ENCODE results near the gene CREBRF. TPM values are rescaled to one million over a fixed set of nuclear protein-coding genes. Genes with fewer than 3 reads are reported as not detected.
"Not testable (repeated sequence)": the region's sequence is repeated elsewhere in the genome, so short reads cannot be mapped to it uniquely, and the experiment has no call there.

Gene CREBRF
- total RNA-seq, 1 experiment from 2014 or later: 25.6 TPM

GRCh38 chr5:173057062-173057924 is 1.1 kb downstream of the CREBRF start:
- in situ Hi-C loops (cut with HindIII; ENCODE audit: low pct_unique_long_range_greater_than_20kb, low sequenced_read_pairs): no loop called here
- DNase-seq (ENCODE audit: low read depth, low spot score): peak; percentile 96

GRCh38 chr5:173062141-173062540 is 6.0 kb downstream of the CREBRF start:
- no peak for DNase-seq (ENCODE audit: low read depth, low spot score)
- in situ Hi-C loops (cut with HindIII; ENCODE audit: low pct_unique_long_range_greater_than_20kb, low sequenced_read_pairs): no loop called here

DNA sequence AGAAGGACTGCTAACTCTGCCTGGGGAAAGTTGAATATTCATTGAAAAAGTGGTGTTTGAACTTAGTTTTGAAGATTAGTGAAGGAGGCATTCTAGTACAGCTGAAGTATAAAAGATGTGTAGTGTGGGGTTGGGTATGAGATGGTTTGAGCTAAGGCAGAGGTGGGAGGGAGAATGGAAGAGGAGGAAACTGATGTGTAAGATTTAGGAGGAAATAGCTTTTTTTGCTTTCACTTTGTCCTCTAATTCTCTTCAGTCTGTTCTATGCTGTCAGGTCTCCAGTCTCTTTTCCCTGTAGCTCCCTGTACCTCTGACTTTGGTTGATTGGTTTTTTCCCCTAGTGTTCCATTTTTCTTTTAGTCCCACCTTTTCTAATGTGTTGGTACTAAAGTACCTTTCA is 9.0 kb downstream of the CREBRF start:
- in situ Hi-C loops (cut with HindIII; ENCODE audit: low pct_unique_long_range_greater_than_20kb, low sequenced_read_pairs): no loop called here
- no peak for DNase-seq (ENCODE audit: low read depth, low spot score)

GRCh38 chr5:173069671-173070070 is 13.5 kb downstream of the CREBRF start:
- no peak for DNase-seq (ENCODE audit: low read depth, low spot score)
- in situ Hi-C loops (cut with HindIII; ENCODE audit: low pct_unique_long_range_greater_than_20kb, low sequenced_read_pairs): no loop called here

DNA sequence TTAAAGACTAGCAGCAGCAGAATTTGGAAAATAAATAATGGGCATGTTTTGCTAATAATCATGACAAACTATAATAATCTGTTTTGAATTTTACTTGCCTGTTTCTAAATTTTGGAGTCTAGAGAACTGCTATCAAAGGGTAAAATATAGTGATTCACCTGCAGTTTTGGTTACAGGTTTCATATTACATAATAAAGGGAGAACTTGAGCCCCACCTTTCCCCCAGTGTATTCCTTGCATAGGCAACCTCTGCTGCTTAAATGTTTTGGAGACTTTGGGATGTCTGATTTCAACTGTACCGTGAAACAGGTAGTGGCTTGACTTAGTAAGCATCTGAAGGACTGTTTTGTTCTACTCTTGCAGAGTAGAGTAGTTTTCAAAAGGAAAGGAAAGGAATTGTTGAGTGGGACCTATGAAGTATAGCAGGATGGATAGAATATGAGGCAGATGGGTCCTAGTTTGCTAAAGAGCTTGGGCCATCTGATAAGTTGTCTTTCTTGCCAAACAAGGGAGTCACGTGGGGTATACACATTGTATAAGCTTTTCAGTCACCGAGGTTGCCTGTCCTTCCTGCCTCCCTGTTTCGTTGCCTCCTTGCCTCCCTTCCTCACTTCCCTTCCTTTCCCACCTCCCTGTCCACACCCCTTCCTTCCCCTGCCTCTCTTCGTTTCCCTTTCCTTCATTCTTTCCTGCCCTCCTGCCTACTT is 19.1 kb downstream of the CREBRF start:
- DNase-seq (ENCODE audit: low read depth, low spot score): no peak
- in situ Hi-C loops (cut with HindIII; ENCODE audit: low pct_unique_long_range_greater_than_20kb, low sequenced_read_pairs): no loop called here

DNA sequence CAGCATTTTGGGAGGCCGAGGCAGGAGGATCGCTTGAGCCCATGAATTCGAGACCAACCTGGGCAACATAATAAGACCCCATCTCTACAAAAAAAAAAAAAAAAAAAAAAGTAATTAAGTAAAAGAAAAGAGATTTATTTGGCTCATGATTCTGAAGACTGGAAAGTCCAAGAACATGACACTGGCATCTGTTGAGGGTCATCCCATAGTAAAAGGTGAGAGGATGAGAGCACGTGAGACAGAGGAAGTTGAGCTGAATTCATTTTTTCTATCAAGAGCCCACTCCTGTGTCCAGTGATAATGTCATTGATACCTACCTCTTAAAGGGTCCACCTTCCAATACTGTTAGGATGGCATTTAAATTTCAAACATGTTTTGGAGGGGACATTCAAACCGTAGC is 19.8 kb downstream of the CREBRF start:
- no peak for DNase-seq (ENCODE audit: low read depth, low spot score)
- in situ Hi-C loops (cut with HindIII; ENCODE audit: low pct_unique_long_range_greater_than_20kb, low sequenced_read_pairs): no loop called here

DNA sequence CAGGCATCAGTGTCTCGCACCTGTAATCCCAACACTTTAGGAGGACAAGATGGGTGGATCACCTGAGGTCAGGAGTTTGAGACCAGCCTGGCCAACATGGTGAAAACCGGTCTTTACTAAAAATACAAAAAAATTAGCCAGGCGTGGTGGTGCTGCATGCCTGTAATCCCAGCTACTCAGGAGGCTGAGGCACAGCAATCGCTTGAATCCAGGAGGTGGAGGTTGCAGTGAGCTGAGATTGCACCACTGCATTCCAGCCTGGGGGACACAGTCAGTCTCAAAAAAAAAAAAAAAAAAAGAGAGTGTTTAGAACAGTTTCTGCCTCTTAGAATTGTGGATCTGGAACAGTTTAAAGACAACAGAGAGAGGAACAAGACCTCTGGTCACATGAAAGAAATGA is 20.3 kb downstream of the CREBRF start:
- DNase-seq (ENCODE audit: low read depth, low spot score); in situ Hi-C loops (cut with HindIII; ENCODE audit: low pct_unique_long_range_greater_than_20kb, low sequenced_read_pairs): not testable (repeated sequence)

DNA sequence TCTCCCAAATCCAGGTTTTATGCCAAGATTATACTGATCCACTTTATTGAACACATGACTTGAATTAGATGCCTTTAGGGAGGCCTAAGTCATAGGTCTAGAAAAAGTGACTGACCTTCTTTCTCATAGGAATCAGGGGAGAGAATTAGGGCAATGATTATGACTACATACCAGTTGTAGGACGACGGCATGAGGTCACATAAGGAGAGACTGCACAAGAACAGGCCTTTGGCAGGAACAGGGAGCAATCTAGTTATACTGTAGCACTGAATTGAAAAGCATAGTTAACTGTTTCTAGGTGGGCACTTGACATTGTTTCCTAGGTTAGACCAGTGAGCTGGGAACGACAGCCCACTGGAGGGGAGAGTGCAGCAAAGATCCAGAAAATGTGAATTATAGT is 22.7 kb downstream of the CREBRF start:
- in situ Hi-C loops (cut with HindIII; ENCODE audit: low pct_unique_long_range_greater_than_20kb, low sequenced_read_pairs): no loop called here

DNA sequence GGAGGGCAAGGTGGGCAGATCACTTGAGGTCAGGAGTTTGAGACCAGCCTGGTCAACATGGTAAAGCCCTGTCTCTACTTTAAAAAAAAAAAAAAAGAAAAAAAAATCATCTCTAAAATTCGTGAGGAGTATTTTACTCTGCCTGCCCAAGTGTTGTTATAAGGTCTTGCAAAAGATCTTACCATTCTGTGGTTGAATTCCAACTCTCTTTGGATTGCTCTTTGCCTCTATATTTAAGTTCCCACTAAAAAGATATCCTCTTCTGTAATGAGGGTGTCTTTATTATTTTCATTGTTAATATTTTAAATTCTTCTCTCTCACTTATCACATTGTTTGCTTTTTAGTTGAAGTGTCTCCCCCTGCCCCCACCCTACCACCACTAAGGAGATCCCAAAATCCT is 33.4 kb downstream of the CREBRF start:
- in situ Hi-C loops (cut with HindIII; ENCODE audit: low pct_unique_long_range_greater_than_20kb, low sequenced_read_pairs): no loop called here
- no peak for DNase-seq (ENCODE audit: low read depth, low spot score)

More for the DNA sequence above, 22.7 kb downstream of the CREBRF start:
- DNase-seq (ENCODE audit: low read depth, low spot score): no peak

GRCh38 chr5:173090639-173091038 is 34.5 kb downstream of the CREBRF start:
- no peak for DNase-seq (ENCODE audit: low read depth, low spot score)
- in situ Hi-C loops (cut with HindIII; ENCODE audit: low pct_unique_long_range_greater_than_20kb, low sequenced_read_pairs): no loop called here

- DNase-seq (ENCODE audit: low read depth, low spot score): no peak
- in situ Hi-C loops (cut with HindIII; ENCODE audit: low pct_unique_long_range_greater_than_20kb, low sequenced_read_pairs): no loop called here
These were observed 35.8 kb downstream of the CREBRF start for GRCh38 chr5:173091981-173092380.

- no peak for DNase-seq (ENCODE audit: low read depth, low spot score)
- in situ Hi-C loops (cut with HindIII; ENCODE audit: low pct_unique_long_range_greater_than_20kb, low sequenced_read_pairs): no loop called here
These were observed 37.5 kb downstream of the CREBRF start for GRCh38 chr5:173093606-173094005.

DNA sequence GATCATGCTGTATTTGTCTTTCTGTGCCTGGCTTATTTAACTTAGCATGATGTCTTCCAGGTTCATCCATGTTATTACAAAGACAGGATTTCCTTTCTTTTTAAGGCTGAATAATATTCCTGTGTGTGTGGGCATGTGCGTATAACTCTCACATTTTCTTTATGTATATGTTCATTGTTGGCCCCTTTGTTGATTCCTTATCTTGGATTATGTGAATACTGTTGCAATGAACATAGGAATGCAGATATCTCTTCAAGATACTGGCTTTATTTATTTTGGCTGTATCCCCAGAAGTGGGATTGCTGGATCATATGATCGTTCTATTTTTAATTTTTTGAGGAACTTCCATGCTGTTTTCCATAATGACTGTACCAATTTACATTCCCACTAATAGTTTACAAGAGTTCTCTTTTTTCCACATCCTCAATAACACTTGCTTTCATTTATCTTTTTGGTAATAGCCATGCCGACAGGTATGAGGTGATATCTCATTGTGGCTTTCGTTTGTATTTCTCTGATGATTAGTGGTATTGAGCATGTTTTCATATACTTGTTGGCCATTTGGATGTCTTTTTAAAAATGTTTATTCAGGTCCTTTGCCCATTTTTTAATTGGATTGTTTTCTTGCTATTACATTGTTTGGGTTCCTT is 38.0 kb downstream of the CREBRF start:
- in situ Hi-C loops (cut with HindIII; ENCODE audit: low pct_unique_long_range_greater_than_20kb, low sequenced_read_pairs): no loop called here
- DNase-seq (ENCODE audit: low read depth, low spot score): peak; percentile 43

DNA sequence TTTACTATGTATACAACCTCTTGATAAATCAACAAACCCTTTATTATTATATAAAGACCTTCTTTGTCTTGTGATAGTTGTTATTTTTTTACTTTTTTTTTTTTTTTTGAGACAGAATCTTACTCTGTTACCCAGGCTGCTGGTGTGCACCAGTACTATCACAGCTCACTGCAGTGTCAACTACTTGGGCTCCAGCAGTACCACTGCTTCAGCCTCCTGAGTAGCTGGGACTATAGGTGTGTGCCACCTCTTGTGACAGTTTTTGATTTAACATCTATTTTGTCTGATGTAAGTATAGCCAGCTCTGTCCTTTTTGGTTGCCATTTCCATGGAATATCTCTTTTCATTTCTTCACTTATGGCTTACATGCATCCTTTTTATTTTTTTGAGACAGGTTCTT is 42.6 kb downstream of the CREBRF start:
- no peak for DNase-seq (ENCODE audit: low read depth, low spot score)
- in situ Hi-C loops (cut with HindIII; ENCODE audit: low pct_unique_long_range_greater_than_20kb, low sequenced_read_pairs): no loop called here

DNA sequence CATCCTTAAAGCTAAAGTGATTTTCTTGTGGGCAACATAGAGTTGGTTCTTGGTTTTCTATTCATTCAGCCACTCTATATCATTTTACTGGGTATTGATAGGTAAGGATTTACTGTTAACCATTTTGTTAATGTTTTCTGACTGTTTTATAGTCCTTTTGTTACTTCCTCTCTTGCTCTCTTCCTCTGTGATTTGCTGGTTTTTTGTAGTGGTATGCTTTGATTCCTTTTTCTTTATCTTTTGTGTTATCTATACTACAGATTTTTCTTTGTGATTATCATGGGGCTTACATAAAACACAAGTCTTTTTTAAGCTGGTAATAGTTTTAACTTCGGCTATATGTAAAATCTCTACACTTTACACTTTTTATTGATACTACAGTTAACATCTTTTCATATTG is 43.3 kb downstream of the CREBRF start:
- no peak for DNase-seq (ENCODE audit: low read depth, low spot score)
- in situ Hi-C loops (cut with HindIII; ENCODE audit: low pct_unique_long_range_greater_than_20kb, low sequenced_read_pairs): no loop called here

DNA sequence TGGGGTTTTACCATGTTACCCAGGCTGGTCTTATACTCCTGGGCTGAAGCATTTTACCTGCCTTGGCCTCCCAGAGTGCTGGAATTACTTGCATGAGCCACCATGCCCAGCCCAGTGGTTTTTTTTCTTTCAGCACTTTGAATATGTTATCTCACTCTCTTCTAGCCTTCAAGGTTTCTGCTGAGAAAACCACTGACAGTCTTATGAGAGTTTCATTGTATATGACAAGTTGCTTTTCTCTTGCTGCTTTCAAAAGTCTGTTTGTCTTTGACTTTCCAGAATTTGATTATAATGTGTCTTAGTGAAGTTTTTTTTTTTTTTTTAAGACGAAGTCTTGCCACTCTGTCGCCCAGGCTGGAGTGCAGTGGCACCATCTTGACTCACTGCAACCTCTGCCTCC is 45.1 kb downstream of the CREBRF start:
- in situ Hi-C loops (cut with HindIII; ENCODE audit: low pct_unique_long_range_greater_than_20kb, low sequenced_read_pairs): no loop called here

DNA sequence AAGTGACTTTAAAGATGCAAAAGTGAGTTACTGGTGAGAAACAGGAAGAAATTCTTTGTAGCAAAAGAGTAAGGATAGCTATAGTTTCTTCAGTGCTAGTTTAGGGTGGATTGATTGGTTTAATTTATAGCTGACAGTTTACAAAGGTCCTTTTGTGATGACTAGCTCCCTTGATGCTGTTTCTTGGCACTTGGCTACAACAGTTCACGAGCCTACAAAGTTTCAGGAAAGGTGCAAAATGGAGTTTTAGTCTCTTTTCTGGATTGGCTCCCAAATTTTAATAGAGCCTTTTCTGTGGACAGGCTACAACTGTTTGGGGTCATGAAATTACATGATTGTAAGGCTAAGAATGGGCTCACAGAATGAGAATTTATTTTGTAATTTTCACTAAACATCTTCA is 47.3 kb downstream of the CREBRF start:
- in situ Hi-C loops (cut with HindIII; ENCODE audit: low pct_unique_long_range_greater_than_20kb, low sequenced_read_pairs): no loop called here
- DNase-seq (ENCODE audit: low read depth, low spot score): peak; percentile 67

More for the DNA sequence above, 45.1 kb downstream of the CREBRF start:
- DNase-seq (ENCODE audit: low read depth, low spot score): no peak

GRCh38 chr5:173108914-173109313 is 52.8 kb downstream of the CREBRF start:
- no peak for DNase-seq (ENCODE audit: low read depth, low spot score)
- in situ Hi-C loops (cut with HindIII; ENCODE audit: low pct_unique_long_range_greater_than_20kb, low sequenced_read_pairs): no loop called here

Data from SK-MEL-5 (cell line).